Superior temporal gyrus (tissue), 1 donor: Measurements from ENCODE around the gene ARHGAP10.
"Not testable (repeated sequence)": the region's sequence is repeated elsewhere in the genome, so short reads cannot be mapped to it uniquely, and the experiment has no call there.

Experiments used
- DNase-seq: peaks from one replicate; pipeline ENCODE4 v3.0.0-alpha.2; 2016; ENCODE audit errors: extremely low spot score

The ARHGAP10 gene

GRCh38 chr4:147794314-147794680 is 62.4 kb downstream of the ARHGAP10 start:
- DNase-seq = no peak

- no peak for DNase-seq
Observed at GRCh38 chr4:147794787-147795413, 63.0 kb downstream of the ARHGAP10 start.

- DNase-seq = not testable (repeated sequence)
Observed at GRCh38 chr4:147799057-147799456, 67.2 kb downstream of the ARHGAP10 start.

- DNase-seq = no peak
Observed at GRCh38 chr4:147799986-147800555, 68.2 kb downstream of the ARHGAP10 start.

- no peak for DNase-seq
Observed at GRCh38 chr4:147801820-147802219, 69.9 kb downstream of the ARHGAP10 start.

- DNase-seq = no peak
Observed at GRCh38 chr4:147802346-147802745, 70.5 kb downstream of the ARHGAP10 start.

- DNase-seq = no peak
Observed at GRCh38 chr4:147805946-147806345, 74.1 kb downstream of the ARHGAP10 start.

GRCh38 chr4:147808447-147808846 is 76.6 kb downstream of the ARHGAP10 start:
- peak; percentile 25 for DNase-seq

- no peak for DNase-seq
Observed at GRCh38 chr4:147809211-147809610, 77.3 kb downstream of the ARHGAP10 start.

GRCh38 chr4:147811878-147812277 is 80.0 kb downstream of the ARHGAP10 start:
- DNase-seq = no peak

- DNase-seq = no peak
Observed at GRCh38 chr4:147813109-147813773, 81.4 kb downstream of the ARHGAP10 start.

GRCh38 chr4:147813973-147814372 is 82.1 kb downstream of the ARHGAP10 start:
- DNase-seq = no peak

- DNase-seq = no peak
Observed at GRCh38 chr4:147814376-147814775, 82.5 kb downstream of the ARHGAP10 start.

- DNase-seq = no peak
Observed at GRCh38 chr4:147815741-147816140, 83.9 kb downstream of the ARHGAP10 start.

- no peak for DNase-seq
Observed at GRCh38 chr4:147816382-147817254, 84.7 kb downstream of the ARHGAP10 start.

- DNase-seq = no peak
Observed at GRCh38 chr4:147820975-147821374, 89.1 kb downstream of the ARHGAP10 start.

- DNase-seq = no peak
Observed at GRCh38 chr4:147821555-147821954, 89.7 kb downstream of the ARHGAP10 start.

- no peak for DNase-seq
Observed at GRCh38 chr4:147822128-147822527, 90.2 kb downstream of the ARHGAP10 start.

GRCh38 chr4:147823130-147823529 is 91.2 kb downstream of the ARHGAP10 start:
- DNase-seq = no peak

- no peak for DNase-seq
Observed at GRCh38 chr4:147824316-147824715, 92.4 kb downstream of the ARHGAP10 start.

- DNase-seq = no peak
Observed at GRCh38 chr4:147824884-147825283, 93.0 kb downstream of the ARHGAP10 start.
